ENCODE data around the gene IGFL4.

The IGFL4 gene

DNA sequence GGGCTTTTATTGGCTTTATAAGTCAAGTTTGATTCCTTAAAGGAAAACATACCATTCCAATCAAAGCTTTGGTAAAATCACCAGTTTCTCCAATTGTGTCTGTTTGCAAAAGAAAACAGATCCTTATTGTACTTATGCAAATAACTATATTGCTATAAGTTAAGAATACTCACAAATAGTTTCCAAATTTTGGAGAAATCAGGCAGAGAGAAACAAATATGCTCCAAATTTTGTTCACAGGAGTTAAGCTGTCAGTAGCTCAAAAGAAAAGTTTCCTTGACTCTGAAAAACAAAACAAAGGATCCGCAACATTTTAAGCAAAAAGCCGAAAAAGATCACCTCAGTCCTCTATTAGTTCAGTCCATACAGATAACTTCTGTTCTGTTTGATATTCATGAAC, 19.2 kb upstream of the IGFL4 start:
- no peak for DNase-seq

DNA sequence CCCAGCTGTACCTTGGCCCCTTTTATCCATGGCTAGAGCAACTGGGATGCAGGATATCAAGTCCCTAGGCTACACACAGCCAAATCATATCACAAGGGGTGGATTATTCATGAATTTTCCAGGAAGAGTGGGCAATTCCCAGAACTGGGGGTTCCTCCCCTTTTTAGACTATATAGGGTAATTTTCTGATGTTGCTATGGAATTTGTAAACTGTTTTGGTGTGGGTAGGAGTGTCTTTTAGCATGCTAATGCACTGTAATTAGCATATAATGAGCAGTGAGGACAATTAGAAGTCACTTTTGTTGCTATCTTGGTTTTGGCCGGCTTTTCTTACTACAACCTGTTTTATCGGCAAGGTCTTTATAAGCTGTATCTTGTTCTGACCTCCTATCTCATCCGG, 18.0 kb upstream of the IGFL4 start:
- DNase-seq = no peak

DNA sequence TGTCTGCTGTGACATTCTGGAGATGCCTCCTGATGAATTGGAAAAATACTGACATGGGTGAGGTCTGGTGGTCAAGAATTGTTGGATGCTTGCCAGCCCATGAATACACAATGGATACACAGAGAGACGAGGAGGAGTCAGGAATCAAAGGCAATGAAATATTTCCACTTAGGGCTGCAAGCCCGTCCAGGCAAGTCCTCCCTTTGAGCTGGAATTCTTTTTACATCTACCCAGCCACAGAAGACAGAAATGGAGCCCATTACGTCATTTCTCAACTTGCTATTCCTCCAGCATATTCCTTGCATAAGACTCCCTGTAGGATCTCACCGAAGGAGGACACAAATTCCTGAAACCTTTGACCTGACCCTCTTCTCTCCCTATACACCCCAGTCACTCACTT, 15.7 kb upstream of the IGFL4 start:
- DNase-seq = no peak

DNA sequence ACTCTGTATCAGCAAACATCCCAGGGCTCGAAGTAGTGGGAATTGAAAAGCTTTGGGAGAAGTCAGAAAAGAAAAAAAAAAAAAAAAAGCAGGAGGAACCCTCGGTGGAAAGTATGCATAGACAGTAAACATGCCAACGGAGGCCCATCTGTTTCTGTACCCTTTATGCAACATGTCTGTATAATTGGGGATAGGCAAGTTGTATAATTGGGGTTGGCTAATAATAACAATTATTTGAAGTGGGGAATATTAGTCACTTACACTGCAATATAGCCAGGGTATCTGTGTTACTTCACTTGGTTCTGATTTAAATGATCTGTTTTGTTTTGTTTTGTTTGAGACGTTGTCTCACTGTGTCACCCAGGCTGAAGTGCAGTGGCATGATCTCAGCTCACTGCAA, 12.1 kb upstream of the IGFL4 start:
- DNase-seq = no peak

DNA sequence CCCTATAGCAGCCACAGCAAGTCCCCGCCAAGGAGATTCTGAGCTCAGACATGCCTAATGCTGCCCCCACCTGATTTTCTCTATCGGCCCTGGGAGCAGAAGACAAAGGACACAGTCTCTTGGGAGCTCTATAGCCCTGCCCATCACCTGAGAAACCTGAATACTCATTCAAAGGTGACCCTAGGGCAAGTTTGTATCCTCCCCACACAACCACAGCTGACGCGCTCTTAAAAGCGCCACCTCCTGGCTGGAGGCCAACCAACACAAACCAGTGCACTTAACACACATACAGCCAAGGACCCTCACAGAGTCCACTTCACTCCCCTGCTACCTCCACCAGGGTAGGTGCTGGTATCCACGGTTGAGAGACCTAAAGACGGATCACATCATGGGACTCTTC, 8.8 kb upstream of the IGFL4 start:
- DNase-seq = no peak

DNA sequence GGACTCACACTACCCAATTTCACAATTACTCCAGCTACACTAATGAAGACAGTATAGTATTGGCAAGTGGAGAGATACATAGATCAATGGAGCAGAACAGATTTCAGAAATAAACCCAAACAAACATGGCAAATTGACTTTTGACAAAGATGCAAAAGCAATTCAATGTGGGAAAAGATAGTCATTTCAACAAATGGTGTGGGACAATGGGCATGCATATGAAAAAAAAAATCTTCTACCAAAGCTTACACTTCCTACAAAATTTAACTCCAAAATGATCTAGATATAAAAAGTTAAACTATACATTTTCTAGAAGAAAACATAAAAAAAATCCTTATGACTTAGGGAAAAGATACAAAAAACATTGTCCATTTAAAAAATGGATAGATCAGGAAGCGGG, 2.7 kb upstream of the IGFL4 start:
- no peak for DNase-seq

DNA sequence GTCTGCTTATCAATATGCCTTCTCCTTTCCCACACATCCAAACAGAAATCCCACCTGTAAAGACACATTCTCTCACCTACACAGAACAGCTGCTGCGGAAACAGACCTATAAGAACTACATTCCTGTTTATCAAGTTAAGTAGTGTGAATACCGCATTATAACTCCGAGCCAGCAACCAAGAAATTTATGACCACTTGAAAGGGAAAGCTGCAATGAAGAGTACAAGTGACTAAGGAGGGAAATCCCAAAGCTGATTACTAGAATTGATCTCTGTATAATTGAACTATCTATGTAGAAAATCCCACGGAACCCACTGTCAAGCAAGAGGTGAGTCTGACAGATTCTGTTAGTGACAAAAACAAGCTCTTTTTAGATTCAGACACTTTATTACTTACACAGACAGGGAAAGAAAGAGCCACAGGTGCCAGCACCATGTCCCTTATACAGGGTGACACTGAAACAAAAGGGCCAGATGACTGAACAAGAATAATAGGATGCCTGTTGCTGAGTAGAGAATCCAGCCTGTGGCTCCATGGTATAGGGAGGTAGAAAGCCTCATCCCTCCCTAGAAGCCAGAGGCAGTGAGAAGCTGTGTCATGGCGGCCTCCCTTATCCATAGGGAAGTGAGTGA, 1.6 kb upstream of the IGFL4 start:
- no peak for DNase-seq

DNA sequence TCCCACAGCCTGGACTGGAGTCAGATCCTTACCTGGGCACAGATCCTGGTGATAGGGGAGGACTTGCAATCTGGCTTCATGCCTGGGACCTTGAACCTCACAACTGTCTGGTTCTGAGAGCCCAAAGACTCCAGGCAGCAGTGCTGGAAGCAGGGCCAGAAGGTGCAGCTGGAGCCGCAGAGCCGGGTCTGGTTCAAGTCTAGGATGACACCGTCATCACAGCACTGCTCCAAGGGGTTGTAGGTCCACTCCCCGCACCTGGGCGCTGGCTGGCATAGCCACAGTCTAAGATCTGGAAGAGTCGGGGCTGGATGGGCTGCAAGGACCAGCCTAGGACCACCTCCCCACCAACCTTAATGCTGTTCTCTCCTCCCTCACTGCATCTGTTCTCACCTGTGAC, 677 bp downstream of the IGFL4 start:
- no peak for DNase-seq

DNA sequence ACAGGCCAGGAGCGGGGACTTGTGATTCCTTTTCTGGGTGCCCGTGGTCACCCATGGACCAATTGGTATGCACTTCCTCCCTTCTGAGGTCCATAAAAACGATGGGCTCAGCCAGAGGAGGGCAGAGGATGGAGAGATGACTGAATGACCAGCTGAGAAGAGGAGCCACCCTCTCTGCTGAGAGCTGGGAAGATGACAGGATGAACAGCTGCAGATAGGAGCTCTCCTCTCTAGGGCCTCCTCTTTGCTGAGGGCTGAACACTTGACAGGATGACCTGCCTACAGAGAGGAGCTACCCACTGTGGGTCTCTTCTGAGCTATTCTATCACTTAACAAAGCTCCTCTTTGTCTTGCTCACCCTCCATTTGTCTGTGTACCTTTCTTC, 4.1 kb downstream of the IGFL4 start:
- DNase-seq = no peak

DNA sequence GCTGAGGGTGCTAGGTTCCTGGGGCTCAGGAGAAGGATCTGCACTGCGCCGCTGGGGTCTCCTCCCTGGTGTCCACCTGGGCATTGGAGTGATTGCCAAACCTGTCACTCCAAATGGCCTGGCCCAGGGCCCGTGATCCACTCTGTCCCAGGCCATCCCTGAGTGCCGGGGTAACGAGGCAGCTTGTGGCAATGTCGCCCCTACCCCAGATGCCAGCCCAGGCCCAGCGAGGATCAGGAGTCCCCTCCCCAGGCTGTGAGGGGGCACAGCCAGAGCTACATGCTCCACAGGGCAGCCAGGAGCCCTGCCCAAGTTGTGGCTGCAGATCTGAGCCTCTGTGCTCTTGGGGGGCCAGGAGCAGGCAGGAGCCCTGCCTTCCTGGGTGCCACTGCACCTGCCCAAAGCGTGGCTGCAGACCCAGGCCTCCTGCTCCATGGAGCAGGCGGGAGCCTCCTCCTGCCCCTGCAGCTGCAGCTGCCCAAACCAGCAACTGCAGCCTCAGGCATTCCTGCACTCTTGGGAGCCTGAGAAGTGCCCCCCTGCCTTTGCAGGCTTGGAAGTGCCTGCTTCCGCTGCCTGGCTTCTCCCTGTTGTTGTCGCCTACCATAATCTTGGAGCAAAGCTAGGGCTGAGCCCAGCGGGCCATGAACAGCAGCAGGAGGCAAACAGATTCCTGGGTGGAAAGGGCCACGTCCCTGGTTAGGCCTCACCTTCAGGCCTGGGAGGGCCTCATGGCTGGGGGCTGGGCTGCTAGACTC, 4.6 kb downstream of the IGFL4 start:
- DNase-seq = no peak

DNA sequence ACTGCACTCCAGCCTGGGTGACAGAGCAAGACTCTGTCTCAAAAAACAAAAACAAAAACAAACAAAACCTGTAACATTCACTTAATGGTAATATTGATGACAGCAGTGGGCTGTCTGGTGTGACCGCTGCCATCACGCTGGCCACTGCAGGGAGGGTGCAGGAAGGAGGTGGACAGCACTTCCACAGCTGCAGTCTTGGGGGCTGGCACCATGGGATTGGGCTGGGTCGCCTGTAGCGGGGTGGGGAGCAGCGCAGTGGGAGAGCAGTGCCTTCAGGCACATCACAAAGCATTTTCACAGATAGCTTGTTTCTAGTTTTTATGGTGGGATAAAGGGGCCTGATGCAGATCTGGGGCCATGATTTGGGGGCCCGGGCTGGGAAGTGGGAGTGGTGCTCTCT, 5.3 kb downstream of the IGFL4 start:
- no peak for DNase-seq

DNA sequence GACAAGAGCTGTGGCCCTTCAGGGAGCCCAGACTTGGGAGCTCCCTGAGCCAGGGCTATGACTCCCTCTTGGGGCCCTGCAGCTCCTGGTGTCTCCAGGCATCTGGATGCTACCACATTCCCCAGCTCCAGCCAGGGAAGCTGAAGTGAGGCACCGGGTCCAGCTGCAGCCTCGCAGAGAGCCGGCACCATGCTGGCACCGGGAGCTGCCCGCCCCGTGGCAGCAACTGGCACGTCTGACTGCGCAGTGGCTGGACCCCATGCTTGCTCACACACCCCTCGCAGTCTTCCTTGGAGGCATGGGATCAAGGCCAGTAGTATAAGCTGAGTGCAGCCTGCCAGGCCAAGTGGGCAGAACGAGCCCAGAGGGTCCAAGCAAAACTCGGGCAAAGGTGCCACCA, 7.4 kb downstream of the IGFL4 start:
- no peak for DNase-seq

DNA sequence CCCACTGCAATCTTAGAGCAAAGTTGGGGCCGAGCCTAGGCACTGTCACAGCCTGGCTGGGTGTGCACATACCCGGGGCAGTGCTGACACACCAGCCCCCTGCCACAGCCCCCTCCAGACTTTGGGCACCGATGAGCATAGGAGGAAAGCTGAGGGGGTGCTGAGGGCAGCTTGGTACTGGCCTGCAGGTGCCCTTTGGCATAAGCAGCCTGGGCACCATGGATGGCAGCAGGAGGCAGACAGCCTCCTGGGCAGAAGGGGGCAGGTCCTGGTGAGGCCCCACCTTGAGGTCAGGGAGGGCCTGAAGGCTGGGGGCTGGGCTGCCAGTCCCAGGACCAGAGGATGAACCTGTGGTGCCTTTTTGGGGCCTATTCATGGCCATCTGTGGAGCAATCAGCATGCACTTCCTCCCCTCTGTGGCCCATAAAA, 8.2 kb downstream of the IGFL4 start:
- DNase-seq = no peak

DNA sequence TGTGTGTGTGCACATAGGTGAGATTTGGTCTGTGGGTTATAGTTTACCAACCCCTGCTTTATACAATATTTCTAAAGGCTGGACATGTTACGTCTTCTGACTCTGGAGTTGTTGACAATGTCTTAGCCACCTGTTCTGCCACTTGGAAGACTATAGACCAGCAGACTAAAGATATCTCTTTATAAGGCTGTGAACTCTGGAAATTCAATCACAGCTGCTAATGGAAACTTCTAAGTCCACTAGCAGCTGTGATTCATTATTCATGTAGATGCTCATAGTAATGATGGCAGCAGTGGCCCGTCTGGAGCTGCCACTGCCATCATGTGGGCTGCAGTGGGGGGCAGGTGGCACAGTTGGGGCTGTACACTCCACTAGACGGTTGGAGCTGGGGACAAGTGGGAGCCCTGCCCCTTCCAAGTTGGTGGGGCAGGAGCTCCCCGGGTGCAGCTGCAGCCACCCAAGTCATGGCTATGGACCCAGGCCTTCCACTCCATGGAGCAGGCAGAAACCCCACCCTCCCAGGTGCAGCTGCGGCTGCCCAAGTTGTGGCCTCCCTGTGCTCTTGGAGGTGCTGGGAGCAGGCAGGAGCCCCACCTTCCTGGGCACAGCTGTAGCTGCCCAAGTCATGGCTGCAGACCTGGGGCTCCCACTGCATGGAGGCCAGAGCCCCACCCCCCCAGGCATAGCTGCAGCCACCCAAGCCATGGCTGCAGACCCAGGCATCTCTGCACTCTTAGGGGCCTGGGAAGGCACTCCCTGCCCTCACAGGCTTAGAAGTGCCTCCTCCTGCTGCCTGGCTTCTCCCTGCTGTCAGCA, 8.8 kb downstream of the IGFL4 start:
- no peak for DNase-seq

DNA sequence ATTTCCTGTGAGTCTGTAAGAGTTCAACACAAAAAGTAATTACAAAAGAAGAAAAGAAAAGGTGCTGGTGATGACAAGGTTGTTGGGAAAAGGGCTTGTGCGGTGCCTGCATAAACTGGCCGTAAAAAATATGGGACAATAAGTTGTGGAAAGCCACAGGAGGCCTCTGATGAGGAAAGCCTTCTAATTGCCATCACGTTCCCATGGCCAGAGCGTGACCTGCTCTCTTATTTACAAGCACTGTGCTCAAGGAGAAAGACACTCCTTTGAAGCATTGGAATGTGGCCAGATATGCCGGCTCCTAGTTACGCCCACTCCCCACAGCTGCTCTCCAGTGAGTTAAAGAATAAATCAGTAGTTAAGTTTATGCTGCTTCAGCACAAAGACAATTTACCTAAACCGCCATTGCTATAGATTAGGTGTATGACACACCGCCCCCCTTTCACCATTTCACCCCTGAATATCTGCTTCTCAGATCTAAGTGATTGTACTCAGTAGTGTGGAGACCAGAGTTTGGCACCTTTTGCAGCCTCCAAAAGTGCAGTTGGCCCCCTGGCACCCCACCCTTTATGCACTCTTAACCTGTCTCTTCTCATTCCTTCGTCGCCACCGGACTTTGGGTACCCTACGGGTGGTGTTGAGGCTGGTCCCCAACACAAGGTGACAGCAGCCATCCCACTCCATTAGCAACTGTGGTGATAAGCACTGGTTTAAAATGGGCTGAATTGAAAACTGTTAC, 9.8 kb downstream of the IGFL4 start:
- no peak for DNase-seq

DNA sequence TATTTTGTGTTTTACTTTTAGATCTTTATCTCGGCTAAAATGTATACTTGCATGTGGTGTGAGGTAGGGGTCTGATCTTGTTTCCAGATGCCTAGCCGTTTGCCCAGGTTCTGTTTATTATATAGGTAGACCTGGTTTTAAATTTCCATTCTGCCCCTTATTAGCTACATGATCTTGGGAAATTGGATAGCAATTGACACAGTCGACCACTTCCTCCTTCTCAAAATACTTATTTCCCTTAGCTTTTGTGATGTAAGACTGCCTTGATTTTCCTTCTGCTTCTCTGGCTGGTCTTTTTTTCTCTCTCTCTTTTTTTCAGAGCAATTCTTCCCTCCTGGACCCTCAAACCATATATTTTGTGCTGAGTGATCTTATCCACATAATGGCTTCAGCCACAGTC, 15.0 kb downstream of the IGFL4 start:
- no peak for DNase-seq

DNA sequence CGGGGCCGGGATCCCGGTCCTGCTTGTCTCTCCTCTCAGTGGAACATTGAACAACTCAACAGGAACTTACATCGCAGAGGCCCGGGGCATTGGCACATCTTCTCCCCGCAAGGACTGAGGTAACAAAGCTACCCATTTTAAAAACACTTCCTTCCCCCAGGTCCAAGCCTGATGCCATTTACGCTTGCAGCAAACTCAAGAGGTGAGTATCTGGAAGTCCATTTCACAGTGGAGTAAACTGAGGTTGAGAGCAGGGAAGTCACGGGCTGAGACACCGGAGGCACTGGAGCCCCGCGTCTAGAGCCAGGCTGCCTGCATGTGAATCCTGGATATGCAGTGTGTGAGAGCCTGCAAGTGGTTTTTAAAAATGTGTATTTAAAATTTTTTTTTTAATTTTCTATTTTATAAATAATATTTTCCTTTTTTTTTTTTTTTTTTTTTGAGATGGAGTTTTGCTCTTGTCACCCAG, 17.5 kb downstream of the IGFL4 start:
- no peak for DNase-seq

DNA sequence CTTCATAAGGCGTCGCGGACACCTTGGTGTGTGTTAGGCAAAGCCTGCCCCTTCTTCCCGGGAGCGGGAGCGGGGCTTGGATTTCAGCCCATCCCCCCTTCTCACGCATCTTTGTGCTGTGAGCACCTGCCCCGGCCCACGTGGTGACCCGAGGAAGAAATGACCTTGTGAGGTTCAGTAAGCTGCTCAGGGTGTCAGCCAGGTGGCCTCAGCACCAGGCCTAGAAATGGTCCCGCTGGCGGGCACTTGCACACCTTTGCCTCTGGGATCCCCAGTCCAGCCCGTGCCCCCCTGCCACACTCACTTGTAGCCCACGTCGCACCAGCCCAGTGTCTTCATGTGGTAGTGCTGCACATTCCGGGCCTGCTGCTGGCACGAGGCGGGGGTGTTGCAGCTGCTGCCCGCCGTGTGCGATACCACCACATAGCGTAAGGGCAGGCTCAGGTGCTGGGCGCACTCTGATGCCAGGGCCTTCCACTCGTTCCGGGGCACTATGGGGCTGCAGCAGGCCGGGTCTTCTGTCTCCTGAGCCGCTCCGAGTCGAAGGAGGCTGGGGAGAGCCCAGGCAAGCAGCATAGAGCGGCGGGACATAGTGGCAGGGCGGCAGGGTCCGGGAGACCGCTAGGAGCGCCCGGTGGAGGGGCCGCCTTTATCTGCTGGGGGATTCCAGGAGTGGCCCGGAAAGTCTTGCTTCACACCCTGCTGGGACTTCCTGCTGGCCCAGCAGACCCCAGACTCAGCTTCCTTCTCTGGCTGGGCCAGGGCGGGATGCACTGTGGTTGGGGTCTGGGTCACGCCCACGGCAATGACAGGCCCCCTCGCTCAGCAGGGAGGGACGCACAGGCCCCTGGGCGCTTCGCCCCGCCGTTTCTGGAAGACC, 18.1 kb downstream of the IGFL4 start, which contains the start of gene PGLYRP1:
PGLYRP1 (minus strand) TSS at position 623 of the 880 bp plus-strand sequence; CDS start at position 591, 32 bp downstream.
- DNase-seq = no peak

DNA sequence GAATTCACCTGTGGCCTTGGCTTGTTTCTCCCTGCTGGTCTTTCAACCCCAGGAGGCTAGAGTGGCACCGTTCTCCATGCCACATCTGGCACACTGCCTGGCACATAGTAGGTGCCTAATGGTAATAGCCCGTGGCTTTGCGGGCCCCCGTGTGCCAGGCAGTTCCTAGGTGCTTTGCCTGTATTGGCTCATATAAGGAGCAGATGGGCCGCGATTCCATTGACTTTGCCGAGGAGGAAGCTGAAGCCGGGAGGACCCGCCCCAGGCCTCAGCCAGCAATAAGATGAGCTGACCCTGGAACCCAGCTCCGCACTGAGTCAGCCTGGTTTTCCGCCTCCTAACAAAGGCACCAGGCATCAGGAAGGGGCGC, 18.8 kb downstream of the IGFL4 start:
- no peak for DNase-seq

DNA sequence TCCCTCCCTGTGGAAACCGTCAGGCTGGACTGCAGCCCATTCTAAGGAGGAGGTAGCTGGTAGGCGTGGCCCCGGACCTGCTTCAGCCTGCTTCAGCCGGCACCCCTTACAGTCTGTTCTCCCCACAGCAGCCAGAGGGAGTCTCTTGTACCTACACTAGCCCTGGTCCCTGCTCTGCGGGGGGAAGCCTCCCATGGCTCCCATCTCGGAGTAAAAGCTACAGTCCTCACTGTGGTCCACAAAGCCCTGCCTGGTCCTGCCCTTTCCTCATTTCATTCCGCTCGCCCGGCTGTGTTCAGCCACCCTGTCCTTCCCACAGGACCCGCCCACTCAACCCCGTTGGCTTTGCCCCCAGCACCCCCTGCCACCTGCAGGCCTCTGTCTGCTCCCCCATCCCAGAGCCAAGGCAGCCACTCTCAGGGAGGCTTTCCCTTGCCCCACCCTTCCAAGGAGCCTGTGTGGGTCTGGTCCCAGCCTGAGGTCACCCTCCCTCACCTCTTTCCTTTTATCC, 19.2 kb downstream of the IGFL4 start:
- no peak for DNase-seq

DNA sequence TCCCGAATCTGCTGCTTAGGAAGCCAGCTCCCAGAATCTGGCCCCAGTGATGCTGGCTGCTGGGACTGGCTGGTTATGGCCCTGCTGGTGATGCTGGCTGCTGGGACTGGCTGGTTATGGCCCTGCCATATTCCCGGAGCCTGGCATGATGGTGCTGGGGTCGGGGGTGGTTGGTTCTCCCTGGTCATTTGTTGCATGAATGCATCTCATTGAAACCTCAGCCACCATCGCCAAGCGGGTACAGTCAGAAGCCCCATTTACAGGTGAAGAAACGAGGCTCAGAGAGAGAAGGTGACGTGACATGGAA, 20.0 kb downstream of the IGFL4 start:
- no peak for DNase-seq

DNA sequence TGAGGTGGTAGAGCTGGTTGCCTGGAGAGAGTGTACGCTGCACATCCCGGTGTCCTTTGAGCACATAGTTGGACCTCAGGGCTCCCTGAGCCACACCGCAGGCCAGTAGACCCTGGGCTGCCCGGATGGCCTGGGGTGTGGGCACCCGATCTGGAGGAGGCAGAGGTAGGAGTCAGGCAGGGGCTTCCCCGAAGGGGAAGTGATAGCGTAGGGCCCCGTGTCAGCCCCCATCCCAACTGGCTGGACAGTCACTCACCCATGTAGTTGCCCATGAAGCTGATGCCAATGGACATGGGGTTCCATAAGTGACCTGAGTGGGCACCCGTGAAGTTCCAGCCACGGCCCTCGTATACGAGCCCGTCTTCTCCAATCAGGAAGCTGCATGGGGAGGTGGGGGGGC, 21.5 kb downstream of the IGFL4 start:
- no peak for DNase-seq

All from activated naive CD4-positive, alpha-beta T cell treated with Interleukin-2 at 50 U/mL for 16 hours (primary cell).